Activated CD8-positive, alpha-beta memory T cell treated with anti-CD3 and anti-CD28 coated beads for 36 hours (primary cell): Measurements from ENCODE around the gene EOMES. TPM values are rescaled to one million over a fixed set of nuclear protein-coding genes. Genes with fewer than 3 reads are reported as not detected.

Source experiments
- CTCF ChIA-PET: fragments of 350-600 bp; sonication (Branson Sonifier 250); formaldehyde crosslinking; loops from one replicate; lab custom pipeline; 2021; ENCODE audit warnings: antibody characterized with exemption; lab: Charles Lee
- POLR2A ChIA-PET: fragments of 350-600 bp; sonication (Branson Sonifier 250); formaldehyde crosslinking; loops from one replicate; lab custom pipeline; 2021; ENCODE audit warnings: antibody characterized with exemption; lab: Charles Lee
- total RNA-seq, 2 experiments: library from RNA; stranded (reverse); gene quantifications; one replicate each; pipeline ENCODE4 v1.2.3, GENCODE V29; 2021

Gene EOMES
- total RNA-seq, 2 experiments from 2014 or later = 16.2 to 16.3 TPM

GRCh38 chr3:27666272-27666671 is 55.9 kb downstream of the EOMES start:
- ChIA-PET CTCF (interaction anchor here (1.1 kb wide), 1 partner anchor 198 kb away, joined by 3 read pairs; no protein-coding TSS in a partner anchor), POLR2A (no interaction called here)

Other genes starting within 250 kb of the EOMES start
- 10 to 100 TPM; 57.8 to 66.3 TPM for gene SLC4A7, start 237.9 kb downstream of the EOMES start, total RNA-seq